ENCODE measurements around the gene EZH1.
A peak's percentile ranks its signal among the peaks of the same experiment; 100 is the strongest.
"Not testable (repeated sequence)": the region's sequence is repeated elsewhere in the genome, so short reads cannot be mapped to it uniquely, and the experiment has no call there.

EZH1 gene

GRCh38 chr17:42769964-42770363, 25.1 kb upstream of the EZH1 start:
- DNase-seq, result not testable (repeated sequence)

- not testable (repeated sequence) for DNase-seq
Observed at GRCh38 chr17:42768006-42768405, 23.2 kb upstream of the EZH1 start.

- no peak for DNase-seq
Observed at GRCh38 chr17:42767512-42767911, 22.7 kb upstream of the EZH1 start.

GRCh38 chr17:42766124-42766523, 21.3 kb upstream of the EZH1 start:
- DNase-seq, result no peak

GRCh38 chr17:42761638-42762037, 16.8 kb upstream of the EZH1 start:
- DNase-seq, result no peak

- peak; percentile 31 for DNase-seq
Observed at GRCh38 chr17:42760652-42761581, 16.1 kb upstream of the EZH1 start, which contains the start of gene RAMP2. TSS of gene RAMP2 (plus strand) at chr17:42761227. CDS start at chr17:42761262, 35 bp downstream.

GRCh38 chr17:42759982-42760651, 15.3 kb upstream of the EZH1 start:
- no peak for DNase-seq

GRCh38 chr17:42754782-42755181, 9.9 kb upstream of the EZH1 start:
- no peak for DNase-seq

- no peak for DNase-seq
Observed at GRCh38 chr17:42751628-42752027, 6.8 kb upstream of the EZH1 start.

- no peak for DNase-seq
Observed at GRCh38 chr17:42750739-42751344, 6.0 kb upstream of the EZH1 start.

- DNase-seq, result no peak
Observed at GRCh38 chr17:42748908-42749798, 4.3 kb upstream of the EZH1 start.

- DNase-seq, result no peak
Observed at GRCh38 chr17:42748202-42748907, 3.5 kb upstream of the EZH1 start.

- DNase-seq, result peak; percentile 77
Observed at GRCh38 chr17:42744283-42744805, 496 bp downstream of the EZH1 start.

- no peak for DNase-seq
Observed at GRCh38 chr17:42743595-42744282, 1.1 kb downstream of the EZH1 start.

- not testable (repeated sequence) for DNase-seq
Observed at GRCh38 chr17:42742916-42743315, 1.9 kb downstream of the EZH1 start.

GRCh38 chr17:42740699-42741098, 4.1 kb downstream of the EZH1 start:
- no peak for DNase-seq

- DNase-seq, result no peak
Observed at GRCh38 chr17:42725143-42725542, 19.7 kb downstream of the EZH1 start.

- DNase-seq, result no peak
Observed at GRCh38 chr17:42723636-42724035, 21.2 kb downstream of the EZH1 start.

- no peak for DNase-seq
Observed at GRCh38 chr17:42720996-42721583, 23.8 kb downstream of the EZH1 start.

- DNase-seq, result no peak
Observed at GRCh38 chr17:42709561-42709960, 35.3 kb downstream of the EZH1 start.

GRCh38 chr17:42708588-42708987, 36.3 kb downstream of the EZH1 start:
- no peak for DNase-seq

Measured in activated naive CD4-positive, alpha-beta T cell treated with anti-CD3 and anti-CD28 coated beads, Interleukin-2, amount 50 U/mL, for 16 hours (primary cell).